ENCODE measurements around the gene RAX. TPM values are rescaled to one million over a fixed set of nuclear protein-coding genes. Genes with fewer than 3 reads are reported as not detected.

Gene RAX
- total and polyA plus RNA-seq, 4 donors, result 0.02 TPM; not detected in 3

- DNase-seq (peak in 2 of 3 donors; percentile 13 to 14), ATAC-seq (ENCODE audit: insufficient read depth, low FRiP score) (no peak)
- no peak overlapping the region for H3K9ac ChIP-seq (ENCODE audit: insufficient read depth in 1 of 2, low read length in 2 of 2)
- no peaks in the 10 kb centered on the region for H3K4me1 ChIP-seq (ENCODE audit: control insufficient read depth in 5 of 5, insufficient read depth in 5 of 5, low read length in 5 of 5)
- H3K4me3 ChIP-seq, result no peak overlapping the region
- no peak overlapping the region for H3K27ac ChIP-seq (ENCODE audit: low read depth in 1 of 2, low read length in 1 of 2)
- H3K27me3 ChIP-seq (ENCODE audit: control insufficient read depth in 3 of 3, insufficient read depth in 3 of 3, low read length in 2 of 3), result peaks cover 0 to 15% (median 9%) of the 10 kb centered on the region in 3 donors
- no peak for TF ChIP-seq CTCF (IDR thresholded peaks at IDR 0.05; ENCODE audit: control extremely low read depth, extremely low read depth)
- H3K36me3 ChIP-seq (ENCODE audit: control insufficient read depth in 4 of 4, insufficient read depth in 4 of 4, low read length in 4 of 4), result no peaks in the 10 kb centered on the region
- no peaks in the 10 kb centered on the region for H3K9me3 ChIP-seq (ENCODE audit: control insufficient read depth in 4 of 4, insufficient read depth in 3 of 4, low read length in 3 of 4)
- 31 to 59% methylated on average over 1 of the region's 1 CpG for WGBS, 2 donors
These were observed 44.9 kb downstream of the RAX start for GRCh38 chr18:59228351-59228750.

DNA sequence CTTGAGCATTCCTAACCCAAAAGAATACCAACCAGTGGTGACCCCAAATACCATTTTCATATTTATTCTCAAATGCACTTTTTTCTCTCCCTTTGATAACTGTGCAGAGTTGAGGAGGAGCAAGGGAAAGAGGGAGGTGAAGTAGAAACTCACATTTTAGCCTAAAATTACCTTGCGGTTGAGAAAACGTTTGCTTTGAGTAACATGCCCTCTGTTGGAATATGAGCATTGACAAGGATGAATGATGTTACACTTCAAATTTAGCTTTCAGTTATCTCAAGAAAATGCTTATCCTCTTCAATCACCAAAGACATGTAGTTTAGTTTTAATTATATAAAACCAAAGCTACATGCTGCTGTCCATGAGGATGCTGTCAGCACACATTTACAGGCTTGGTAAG, 50.9 kb downstream of the RAX start:
- ATAC-seq (ENCODE audit: insufficient read depth, low FRiP score) (no peak), DNase-seq (no peak)
- no peak for TF ChIP-seq CTCF (IDR thresholded peaks at IDR 0.05; ENCODE audit: control extremely low read depth, extremely low read depth)
- peaks cover 14 to 60% (median 59%) of the 10 kb centered on the region in 3 donors for H3K27me3 ChIP-seq (ENCODE audit: control insufficient read depth in 3 of 3, insufficient read depth in 3 of 3, low read length in 2 of 3)
- H3K9ac ChIP-seq (ENCODE audit: insufficient read depth in 1 of 2, low read length in 2 of 2), result no peak overlapping the region
- no peak overlapping the region for H3K27ac ChIP-seq (ENCODE audit: low read depth in 1 of 2, low read length in 1 of 2)
- no peaks in the 10 kb centered on the region for H3K36me3 ChIP-seq (ENCODE audit: control insufficient read depth in 4 of 4, insufficient read depth in 4 of 4, low read length in 4 of 4)
- peaks cover 0 to 4% (median 0%) of the 10 kb centered on the region in 4 donors for H3K9me3 ChIP-seq (ENCODE audit: control insufficient read depth in 4 of 4, insufficient read depth in 3 of 4, low read length in 3 of 4)
- WGBS, 2 donors, result 72 to 76% methylated on average over 2 of the region's 2 CpGs
- H3K4me3 ChIP-seq, result no peak overlapping the region
- peaks cover 0 to 14% (median 2%) of the 10 kb centered on the region in 5 donors for H3K4me1 ChIP-seq (ENCODE audit: control insufficient read depth in 5 of 5, insufficient read depth in 5 of 5, low read length in 5 of 5)

DNA sequence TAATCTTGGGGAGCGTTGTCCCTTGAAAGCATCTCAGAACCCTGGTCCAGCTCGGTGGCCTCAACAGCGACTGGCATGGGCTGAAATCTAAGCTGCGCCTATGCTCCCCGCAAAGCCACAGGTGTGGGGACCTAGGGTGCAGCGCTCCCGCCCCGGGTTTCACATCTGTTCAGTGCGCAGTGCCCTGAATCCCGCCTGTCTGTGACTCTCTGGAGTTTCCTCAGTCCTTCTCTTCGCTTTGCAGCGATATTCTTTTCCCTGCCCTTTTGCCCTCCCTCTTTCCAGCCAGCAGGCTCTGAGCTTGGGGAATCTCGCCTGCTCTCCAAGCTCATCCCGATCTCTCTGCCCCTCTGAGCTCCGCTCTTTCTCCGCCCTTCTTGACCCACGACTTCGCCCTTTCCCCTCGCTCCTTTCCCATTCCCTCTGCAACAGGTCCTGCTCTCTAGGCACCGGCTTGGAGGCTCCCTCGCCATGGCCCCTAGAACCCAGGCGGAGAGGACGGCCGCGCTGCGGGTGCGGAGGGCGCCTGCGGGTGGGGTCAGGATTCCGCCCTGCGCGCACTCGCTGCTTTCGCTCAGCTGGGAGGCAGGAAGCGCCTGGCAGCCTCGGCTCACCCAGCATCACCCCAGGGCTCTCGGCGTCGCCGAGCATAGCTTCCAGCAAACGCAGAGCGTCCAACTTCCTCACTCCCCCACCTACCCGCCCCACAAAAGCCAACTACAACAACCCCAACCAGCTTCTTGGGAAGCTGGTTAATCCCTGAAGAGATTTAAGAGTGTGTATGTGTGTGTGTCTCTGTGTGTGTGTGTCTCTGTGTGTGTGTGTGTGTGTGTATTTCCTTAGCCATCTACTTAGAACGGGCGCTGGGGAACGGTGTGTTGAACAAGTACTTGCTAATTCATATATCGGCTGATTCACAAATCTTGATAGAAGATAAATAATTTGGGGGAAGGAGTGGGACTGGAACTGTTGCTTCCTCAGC, 52.2 kb downstream of the RAX start:
- TF ChIP-seq CTCF (IDR thresholded peaks at IDR 0.05; ENCODE audit: control extremely low read depth, extremely low read depth), result no peak
- 3% methylated on average over 47 of the region's 47 CpGs for WGBS, 2 donors
- H3K36me3 ChIP-seq (ENCODE audit: control insufficient read depth in 4 of 4, insufficient read depth in 4 of 4, low read length in 4 of 4), result no peaks in the 10 kb centered on the region
- H3K27ac ChIP-seq (ENCODE audit: low read depth in 1 of 2, low read length in 1 of 2), result no peak overlapping the region
- H3K4me1 ChIP-seq (ENCODE audit: control insufficient read depth in 5 of 5, insufficient read depth in 5 of 5, low read length in 5 of 5), result peaks cover 0 to 14% (median 2%) of the 10 kb centered on the region in 5 donors
- no peak overlapping the region for H3K4me3 ChIP-seq
- ATAC-seq (ENCODE audit: insufficient read depth, low FRiP score), result no peak
- H3K27me3 ChIP-seq (ENCODE audit: control insufficient read depth in 3 of 3, insufficient read depth in 3 of 3, low read length in 2 of 3), result peaks cover 14 to 66% (median 66%) of the 10 kb centered on the region in 3 donors
- no peak overlapping the region for H3K9ac ChIP-seq (ENCODE audit: insufficient read depth in 1 of 2, low read length in 2 of 2)
- peaks cover 0 to 4% (median 0%) of the 10 kb centered on the region in 4 donors for H3K9me3 ChIP-seq (ENCODE audit: control insufficient read depth in 4 of 4, insufficient read depth in 3 of 4, low read length in 3 of 4)
- DNase-seq, result peak in 2 of 3 donors; percentile 3 to 17
